Duodenal mucosa (tissue), 2 donors: ENCODE measurements around the gene CNOT4.

Experiments
- H3K27ac ChIP-seq: one replicate; pipeline ENCODE4 v1.7.0; 2013; ENCODE audit warnings: low read depth, low read length
- H3K27me3 ChIP-seq, 2 donors: one replicate each; pipeline ENCODE4 v1.7.0; 2013; ENCODE audit warnings: low read length in 2 of 2, control low read depth in 1 of 2; ENCODE audit not compliant: insufficient read depth in 2 of 2, control insufficient read depth in 1 of 2
- H3K36me3 ChIP-seq, 2 donors: one replicate each; pipeline ENCODE4 v1.7.0; 2013; ENCODE audit warnings: low read length in 2 of 2, control low read depth in 1 of 2; ENCODE audit not compliant: insufficient read depth in 2 of 2, control insufficient read depth in 1 of 2
- H3K4me1 ChIP-seq, 2 donors: one replicate each; pipeline ENCODE4 v1.7.0; 2013; ENCODE audit warnings: low read length in 2 of 2, control low read depth in 1 of 2; ENCODE audit not compliant: insufficient read depth in 2 of 2, control insufficient read depth in 1 of 2
- H3K4me3 ChIP-seq, 2 donors: one replicate each; pipeline ENCODE4 v1.7.0; 2013; ENCODE audit warnings: low read length in 2 of 2, low read depth in 1 of 2
- H3K9ac ChIP-seq, 2 donors: one replicate each; pipeline ENCODE4 v1.7.0; 2013; ENCODE audit warnings: low read length in 2 of 2, low read depth in 1 of 2
- H3K9me3 ChIP-seq, 2 donors: one replicate each; pipeline ENCODE4 v1.7.0; 2013; ENCODE audit warnings: low read length in 2 of 2, control low read depth in 1 of 2; ENCODE audit not compliant: control insufficient read depth in 1 of 2

Gene CNOT4

GRCh38 chr7:135430626-135431025, 79.3 kb downstream of the CNOT4 start:
- no peaks in the 10 kb centered on the region for H3K4me1 ChIP-seq
- H3K27me3 ChIP-seq = no peaks in the 10 kb centered on the region
- no peak overlapping the region for H3K27ac ChIP-seq
- no peak overlapping the region for H3K9ac ChIP-seq
- H3K36me3 ChIP-seq = peaks cover 5 to 7% of the 10 kb centered on the region in 2 donors
- peaks cover 0 to 6% of the 10 kb centered on the region in 2 donors for H3K9me3 ChIP-seq
- no peak overlapping the region for H3K4me3 ChIP-seq

GRCh38 chr7:135428879-135429278, 81.0 kb downstream of the CNOT4 start:
- no peaks in the 10 kb centered on the region for H3K4me1 ChIP-seq
- H3K36me3 ChIP-seq = no peaks in the 10 kb centered on the region
- H3K4me3 ChIP-seq = no peak overlapping the region
- H3K9me3 ChIP-seq = no peaks in the 10 kb centered on the region
- no peaks in the 10 kb centered on the region for H3K27me3 ChIP-seq
- H3K9ac ChIP-seq = no peak overlapping the region
- no peak overlapping the region for H3K27ac ChIP-seq

GRCh38 chr7:135428011-135428410, 81.9 kb downstream of the CNOT4 start:
- Histone ChIP-seq H3K9me3 (no peaks in the 10 kb centered on the region), H3K36me3 (no peaks in the 10 kb centered on the region), H3K4me3 (no peak overlapping the region), H3K9ac (no peak overlapping the region), H3K4me1 (no peaks in the 10 kb centered on the region), H3K27ac (no peak overlapping the region), H3K27me3 (no peaks in the 10 kb centered on the region)

- Histone ChIP-seq H3K4me1 (no peaks in the 10 kb centered on the region), H3K27me3 (no peaks in the 10 kb centered on the region), H3K4me3 (no peak overlapping the region), H3K27ac (no peak overlapping the region), H3K9ac (no peak overlapping the region), H3K36me3 (no peaks in the 10 kb centered on the region), H3K9me3 (no peaks in the 10 kb centered on the region)
Measured at GRCh38 chr7:135427166-135427565, 82.7 kb downstream of the CNOT4 start.

- H3K27me3 ChIP-seq = no peaks in the 10 kb centered on the region
- H3K4me3 ChIP-seq = no peak overlapping the region
- H3K9ac ChIP-seq = no peak overlapping the region
- no peaks in the 10 kb centered on the region for H3K4me1 ChIP-seq
- H3K27ac ChIP-seq = no peak overlapping the region
- peaks cover 0 to 3% of the 10 kb centered on the region in 2 donors for H3K36me3 ChIP-seq
- no peaks in the 10 kb centered on the region for H3K9me3 ChIP-seq
Measured at GRCh38 chr7:135425036-135425435, 84.9 kb downstream of the CNOT4 start.

- no peak overlapping the region for H3K27ac ChIP-seq
Measured at GRCh38 chr7:135420786-135421185, 89.1 kb downstream of the CNOT4 start.

GRCh38 chr7:135416431-135416830, 93.5 kb downstream of the CNOT4 start:
- H3K4me3 ChIP-seq = no peak overlapping the region
- H3K9ac ChIP-seq = no peak overlapping the region
- H3K27ac ChIP-seq = no peak overlapping the region
- H3K36me3 ChIP-seq = peaks cover 4 to 13% of the 10 kb centered on the region in 2 donors
- H3K9me3 ChIP-seq = no peaks in the 10 kb centered on the region
- H3K27me3 ChIP-seq = no peaks in the 10 kb centered on the region
- H3K4me1 ChIP-seq = no peaks in the 10 kb centered on the region

More at GRCh38 chr7:135420786-135421185, 89.1 kb downstream of the CNOT4 start:
- H3K4me3 ChIP-seq = no peak overlapping the region
- H3K9ac ChIP-seq = no peak overlapping the region
- no peaks in the 10 kb centered on the region for H3K9me3 ChIP-seq
- no peaks in the 10 kb centered on the region for H3K4me1 ChIP-seq
- no peaks in the 10 kb centered on the region for H3K27me3 ChIP-seq
- H3K36me3 ChIP-seq = peaks cover 0 to 14% of the 10 kb centered on the region in 2 donors

- peaks cover 4 to 11% of the 10 kb centered on the region in 2 donors for H3K36me3 ChIP-seq
- H3K27ac ChIP-seq = no peak overlapping the region
- H3K4me1 ChIP-seq = no peaks in the 10 kb centered on the region
- H3K27me3 ChIP-seq = no peaks in the 10 kb centered on the region
- H3K4me3 ChIP-seq = no peak overlapping the region
- no peak overlapping the region for H3K9ac ChIP-seq
- no peaks in the 10 kb centered on the region for H3K9me3 ChIP-seq
Measured at GRCh38 chr7:135414850-135415439, 95.0 kb downstream of the CNOT4 start.

GRCh38 chr7:135414208-135414607, 95.7 kb downstream of the CNOT4 start:
- Histone ChIP-seq H3K36me3 (peaks cover 4 to 11% of the 10 kb centered on the region in 2 donors), H3K4me3 (no peak overlapping the region), H3K4me1 (no peaks in the 10 kb centered on the region), H3K9me3 (no peaks in the 10 kb centered on the region), H3K27ac (no peak overlapping the region), H3K27me3 (no peaks in the 10 kb centered on the region), H3K9ac (no peak overlapping the region)

- Histone ChIP-seq H3K27ac (no peak overlapping the region), H3K4me3 (no peak overlapping the region), H3K36me3 (peaks cover 4 to 8% of the 10 kb centered on the region in 2 donors), H3K9me3 (no peaks in the 10 kb centered on the region), H3K27me3 (no peaks in the 10 kb centered on the region), H3K9ac (no peak overlapping the region), H3K4me1 (no peaks in the 10 kb centered on the region)
Measured at GRCh38 chr7:135411098-135411497, 98.8 kb downstream of the CNOT4 start.
